ENCODE measurements around the gene GABPB1.

Gene GABPB1

DNA sequence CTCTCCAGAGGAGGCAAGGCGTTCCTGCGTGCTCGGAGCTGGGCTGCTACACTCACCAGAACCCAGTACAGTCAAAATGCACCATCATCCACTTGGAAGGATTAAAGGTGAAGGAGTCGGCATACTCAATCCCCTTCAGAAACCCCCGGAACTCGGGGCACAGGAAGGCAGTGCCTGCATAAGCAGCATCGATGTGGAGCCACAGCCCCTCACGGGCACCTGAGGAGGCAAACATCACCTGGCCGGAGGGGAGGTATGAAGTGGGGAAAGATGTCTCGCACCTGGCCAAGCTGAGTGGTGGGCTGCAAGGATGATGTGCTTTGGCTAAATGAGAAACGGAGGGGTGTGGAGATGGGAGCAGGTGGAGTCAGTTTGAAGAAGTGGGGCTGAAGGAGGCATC is 102.4 kb downstream of the GABPB1 start:
- Histone ChIP-seq H3K4me3 (ENCODE audit: low read depth, low read length) (no peak overlapping the region), H3K27ac (no peak overlapping the region), H3K36me3 (no peaks in the 10 kb centered on the region), H3K27me3 (ENCODE audit: insufficient read depth, low read depth, severe bottlenecking) (no peaks in the 10 kb centered on the region), H3K9me3 (ENCODE audit: severe bottlenecking) (no peaks in the 10 kb centered on the region)
- no peak for DNase-seq
- TF ChIP-seq, protein P1, sequence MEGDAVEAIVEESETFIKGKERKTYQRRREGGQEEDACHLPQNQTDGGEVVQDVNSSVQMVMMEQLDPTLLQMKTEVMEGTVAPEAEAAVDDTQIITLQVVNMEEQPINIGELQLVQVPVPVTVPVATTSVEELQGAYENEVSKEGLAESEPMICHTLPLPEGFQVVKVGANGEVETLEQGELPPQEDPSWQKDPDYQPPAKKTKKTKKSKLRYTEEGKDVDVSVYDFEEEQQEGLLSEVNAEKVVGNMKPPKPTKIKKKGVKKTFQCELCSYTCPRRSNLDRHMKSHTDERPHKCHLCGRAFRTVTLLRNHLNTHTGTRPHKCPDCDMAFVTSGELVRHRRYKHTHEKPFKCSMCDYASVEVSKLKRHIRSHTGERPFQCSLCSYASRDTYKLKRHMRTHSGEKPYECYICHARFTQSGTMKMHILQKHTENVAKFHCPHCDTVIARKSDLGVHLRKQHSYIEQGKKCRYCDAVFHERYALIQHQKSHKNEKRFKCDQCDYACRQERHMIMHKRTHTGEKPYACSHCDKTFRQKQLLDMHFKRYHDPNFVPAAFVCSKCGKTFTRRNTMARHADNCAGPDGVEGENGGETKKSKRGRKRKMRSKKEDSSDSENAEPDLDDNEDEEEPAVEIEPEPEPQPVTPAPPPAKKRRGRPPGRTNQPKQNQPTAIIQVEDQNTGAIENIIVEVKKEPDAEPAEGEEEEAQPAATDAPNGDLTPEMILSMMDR (IDR thresholded peaks at IDR 0.05; ENCODE audit: low read depth, low read length): no peak

GRCh38 chr15:50251638-50252182 is 103.3 kb downstream of the GABPB1 start:
- Histone ChIP-seq H3K9me3 (ENCODE audit: severe bottlenecking) (no peaks in the 10 kb centered on the region), H3K36me3 (no peaks in the 10 kb centered on the region), H3K4me3 (ENCODE audit: low read depth, low read length) (no peak overlapping the region), H3K27me3 (ENCODE audit: insufficient read depth, low read depth, severe bottlenecking) (no peaks in the 10 kb centered on the region), H3K27ac (peak overlapping the region; percentile 36)
- DNase-seq: no peak
- TF ChIP-seq, protein P1 (IDR thresholded peaks at IDR 0.05; ENCODE audit: low read depth, low read length): no peak

DNA sequence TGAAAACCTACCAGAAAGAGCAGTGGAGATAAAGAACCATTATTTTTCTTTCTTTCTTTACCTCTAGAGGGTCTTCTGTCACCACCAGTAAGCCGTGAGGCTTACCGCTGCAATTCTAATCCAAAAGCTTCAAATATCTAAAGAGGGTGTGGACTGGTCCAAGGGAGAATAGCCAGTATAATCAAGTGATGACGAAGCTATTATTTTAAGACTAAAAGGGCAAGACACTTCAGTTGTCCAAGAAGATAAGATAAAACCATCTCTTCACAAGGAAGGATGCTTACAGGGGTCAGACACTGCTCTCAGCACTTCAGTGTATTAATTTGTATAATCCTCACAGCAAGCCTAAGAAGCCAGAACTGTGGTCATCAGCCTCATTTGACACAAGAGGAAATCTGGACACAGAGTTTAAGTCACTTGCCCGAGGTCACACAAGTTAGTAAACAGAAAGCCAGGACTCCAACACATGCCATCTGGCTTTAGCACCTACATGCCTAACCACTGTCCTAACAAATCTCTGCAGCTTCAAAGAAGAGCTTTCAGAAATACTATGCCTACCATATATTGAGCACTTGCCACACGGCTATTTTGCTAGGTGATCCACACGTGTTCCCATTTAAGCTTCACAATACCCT is 104.1 kb downstream of the GABPB1 start:
- no peaks in the 10 kb centered on the region for H3K36me3 ChIP-seq
- no peaks in the 10 kb centered on the region for H3K27me3 ChIP-seq (ENCODE audit: insufficient read depth, low read depth, severe bottlenecking)
- peak; percentile 68 for DNase-seq
- H3K9me3 ChIP-seq (ENCODE audit: severe bottlenecking): no peaks in the 10 kb centered on the region
- TF ChIP-seq, protein P1 (IDR thresholded peaks at IDR 0.05; ENCODE audit: low read depth, low read length): no peak
- peak overlapping the region; percentile 40 for H3K27ac ChIP-seq
- H3K4me3 ChIP-seq (ENCODE audit: low read depth, low read length): no peak overlapping the region

DNA sequence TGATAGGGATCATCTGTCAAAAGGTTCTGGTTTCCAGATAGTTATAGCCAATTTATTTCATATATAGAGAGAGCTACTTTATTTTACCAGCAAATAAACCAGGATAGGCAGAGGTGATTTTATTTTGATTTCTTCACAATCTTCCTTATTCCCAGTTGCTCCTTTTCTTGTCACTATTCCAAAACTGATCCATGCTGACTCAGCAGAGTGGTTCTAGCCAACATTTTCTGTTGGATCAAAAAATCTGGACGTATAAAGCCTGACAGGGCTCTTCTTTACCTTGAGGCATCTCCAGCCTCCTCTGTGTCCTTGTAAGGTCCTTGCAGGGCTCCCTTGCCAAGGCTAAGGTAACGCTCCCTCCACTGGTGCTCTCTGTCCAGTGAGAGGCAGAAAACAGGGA is 105.3 kb downstream of the GABPB1 start:
- TF ChIP-seq, protein P1 (IDR thresholded peaks at IDR 0.05; ENCODE audit: low read depth, low read length): no peak
- H3K27ac ChIP-seq: peak overlapping the region; percentile 40
- no peak overlapping the region for H3K4me3 ChIP-seq (ENCODE audit: low read depth, low read length)
- no peaks in the 10 kb centered on the region for H3K9me3 ChIP-seq (ENCODE audit: severe bottlenecking)
- no peaks in the 10 kb centered on the region for H3K36me3 ChIP-seq
- H3K27me3 ChIP-seq (ENCODE audit: insufficient read depth, low read depth, severe bottlenecking): no peaks in the 10 kb centered on the region
- DNase-seq: no peak

DNA sequence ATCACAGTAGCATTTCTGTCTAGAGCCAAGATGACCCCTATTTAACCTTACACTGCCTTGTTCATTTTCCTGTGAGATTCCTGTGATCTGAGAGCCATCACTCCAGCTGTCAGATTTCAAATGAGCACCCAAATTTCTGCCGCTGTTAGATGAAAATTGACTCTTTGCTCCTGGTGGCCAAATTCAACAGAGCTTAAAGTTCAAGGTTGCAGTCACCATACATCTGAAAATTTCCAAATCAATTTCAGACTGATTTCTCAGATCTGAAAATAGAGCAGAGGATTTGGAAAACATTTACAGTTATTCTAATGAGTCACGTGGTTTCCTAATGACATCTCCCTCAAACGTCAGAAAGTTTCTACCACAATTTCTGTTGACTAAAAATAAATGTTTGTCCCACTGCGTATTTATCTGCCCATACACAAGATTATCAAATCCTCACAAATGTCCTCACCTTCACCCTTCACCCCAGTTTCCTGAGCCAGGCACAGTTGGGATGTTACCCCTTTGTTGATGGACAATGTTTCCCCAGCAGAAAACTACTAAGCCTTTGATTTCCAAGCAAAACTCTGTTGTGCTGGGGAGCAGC is 105.9 kb downstream of the GABPB1 start:
- no peaks in the 10 kb centered on the region for H3K27me3 ChIP-seq (ENCODE audit: insufficient read depth, low read depth, severe bottlenecking)
- H3K27ac ChIP-seq: no peak overlapping the region
- no peak overlapping the region for H3K4me3 ChIP-seq (ENCODE audit: low read depth, low read length)
- DNase-seq: no peak
- TF ChIP-seq, protein P1 (IDR thresholded peaks at IDR 0.05; ENCODE audit: low read depth, low read length): no peak
- no peaks in the 10 kb centered on the region for H3K9me3 ChIP-seq (ENCODE audit: severe bottlenecking)
- H3K36me3 ChIP-seq: no peaks in the 10 kb centered on the region
